HEK293 (cell line): Measurements from ENCODE around the gene PKD2L1.

Experiments
- GLI2 ChIP-seq: fragments of 450-650 bp; formaldehyde crosslinking; IDR thresholded peaks from 2 replicates; pipeline ENCODE4; 2017; ENCODE audit warnings: missing biosample characterization, missing genetic modification characterization, low read depth, borderline replicate concordance
- GLI4 ChIP-seq: fragments of 450-650 bp; formaldehyde crosslinking; IDR thresholded peaks from 2 replicates; pipeline ENCODE4 v1.5.1; 2016; ENCODE audit warnings: missing biosample characterization, missing genetic modification characterization
- HOXA7 ChIP-seq: sonication (generic); formaldehyde crosslinking; IDR thresholded peaks from 2 replicates; pipeline ENCODE4 v1.8.1; 2022; ENCODE audit warnings: missing genetic modification reagents, borderline replicate concordance
- KLF1 ChIP-seq: fragments of 450-650 bp; formaldehyde crosslinking; IDR thresholded peaks from 2 replicates; pipeline ENCODE4 v1.5.1; 2016; ENCODE audit warnings: missing biosample characterization, missing genetic modification characterization
- KLF16 ChIP-seq: fragments of 450-650 bp; formaldehyde crosslinking; IDR thresholded peaks from 2 replicates; pipeline ENCODE4 v1.5.1; 2017; ENCODE audit warnings: missing biosample characterization, missing genetic modification characterization
- MZF1 ChIP-seq: fragments of 450-650 bp; formaldehyde crosslinking; IDR thresholded peaks from 2 replicates; pipeline ENCODE4 v1.5.1; 2017; ENCODE audit warnings: missing biosample characterization, missing genetic modification characterization, borderline replicate concordance
- REPIN1 ChIP-seq: fragments of 450-650 bp; formaldehyde crosslinking; IDR thresholded peaks from 2 replicates; pipeline ENCODE4 v1.5.1; 2017; ENCODE audit warnings: missing biosample characterization, missing genetic modification characterization, low read depth
- SCRT2 ChIP-seq: fragments of 450-650 bp; formaldehyde crosslinking; IDR thresholded peaks from 2 replicates; pipeline ENCODE4 v1.5.1; 2016; ENCODE audit warnings: missing biosample characterization, missing genetic modification characterization
- SP3 ChIP-seq: fragments of 450-650 bp; formaldehyde crosslinking; IDR thresholded peaks from 2 replicates; pipeline ENCODE4 v1.5.1; 2016; ENCODE audit warnings: missing biosample characterization, missing genetic modification characterization
- SP7 ChIP-seq: fragments of 450-650 bp; formaldehyde crosslinking; IDR thresholded peaks from 2 replicates; pipeline ENCODE4 v1.5.1; 2016; ENCODE audit warnings: missing biosample characterization, missing genetic modification characterization
- TRIM28 ChIP-seq: IDR thresholded peaks from 2 replicates; pipeline ENCODE4 v1.6.1; 2011; ENCODE audit warnings: low read length, control low read depth, borderline replicate concordance
- ZNF133 ChIP-seq: fragments of 450-650 bp; formaldehyde crosslinking; IDR thresholded peaks from 2 replicates; pipeline ENCODE4 v1.5.1; 2016; ENCODE audit warnings: missing biosample characterization, missing genetic modification characterization
- ZNF169 ChIP-seq: fragments of 450-650 bp; formaldehyde crosslinking; IDR thresholded peaks from 2 replicates; pipeline ENCODE4 v1.5.1; 2016; ENCODE audit warnings: missing biosample characterization, missing genetic modification characterization
- ZNF174 ChIP-seq: fragments of 450-650 bp; formaldehyde crosslinking; IDR thresholded peaks from 2 replicates; pipeline ENCODE4 v1.5.0; 2017; ENCODE audit warnings: missing biosample characterization, mild to moderate bottlenecking, missing genetic modification characterization
- ZNF404 ChIP-seq: fragments of 450-650 bp; formaldehyde crosslinking; IDR thresholded peaks from 2 replicates; pipeline ENCODE4 v1.5.1; 2017; ENCODE audit warnings: missing biosample characterization, missing genetic modification characterization
- ZNF529 ChIP-seq: fragments of 450-650 bp; formaldehyde crosslinking; IDR thresholded peaks from 2 replicates; pipeline ENCODE4 v1.5.1; 2017; ENCODE audit warnings: missing genetic modification characterization, missing biosample characterization; ENCODE audit not compliant: insufficient replicate concordance
- ZNF544 ChIP-seq: fragments of 450-650 bp; formaldehyde crosslinking; IDR thresholded peaks from 2 replicates; pipeline ENCODE4 v1.5.0; 2017; ENCODE audit warnings: missing biosample characterization, missing genetic modification characterization
- ZNF561 ChIP-seq: fragments of 450-650 bp; IDR thresholded peaks from 2 replicates; pipeline ENCODE4 v1.5.1; 2018; ENCODE audit warnings: missing biosample characterization, missing genetic modification characterization, borderline replicate concordance
- ZNF596 ChIP-seq: fragments of 450-650 bp; IDR thresholded peaks from 2 replicates; pipeline ENCODE4 v1.5.0; 2018; ENCODE audit warnings: missing biosample characterization, mild to moderate bottlenecking, missing genetic modification characterization, moderate library complexity
- ZNF610 ChIP-seq: fragments of 450-650 bp; formaldehyde crosslinking; IDR thresholded peaks from 2 replicates; pipeline ENCODE4 v1.5.1; 2016; ENCODE audit warnings: missing biosample characterization, missing genetic modification characterization, borderline replicate concordance
- ZNF660 ChIP-seq: fragments of 450-650 bp; IDR thresholded peaks from 2 replicates; pipeline ENCODE4 v1.5.1; 2018; ENCODE audit warnings: missing biosample characterization, mild to moderate bottlenecking, missing genetic modification characterization
- ZNF701 ChIP-seq: fragments of 450-650 bp; formaldehyde crosslinking; IDR thresholded peaks from 2 replicates; pipeline ENCODE4 v1.5.1; 2016; ENCODE audit warnings: missing biosample characterization, missing genetic modification characterization
- ZSCAN23 ChIP-seq: fragments of 450-650 bp; formaldehyde crosslinking; IDR thresholded peaks from 2 replicates; pipeline ENCODE4 v1.5.1; 2016; ENCODE audit warnings: missing biosample characterization, missing genetic modification characterization
- TF ChIP-seq, protein P1 (sequence below): fragments of 450-650 bp; formaldehyde crosslinking; IDR thresholded peaks from 2 replicates; pipeline ENCODE4; 2016; ENCODE audit warnings: missing biosample characterization, missing genetic modification characterization
- TF ChIP-seq, protein P2 (sequence below): fragments of 450-650 bp; formaldehyde crosslinking; IDR thresholded peaks from 2 replicates; pipeline ENCODE4 v1.5.1; 2016; ENCODE audit warnings: missing biosample characterization, missing genetic modification characterization
- TF ChIP-seq, protein P3 (sequence below): fragments of 450-650 bp; formaldehyde crosslinking; IDR thresholded peaks from 2 replicates; pipeline ENCODE4 v1.5.1; 2017; ENCODE audit warnings: missing biosample characterization, missing genetic modification characterization
- TF ChIP-seq, protein P4 (sequence below): fragments of 450-650 bp; formaldehyde crosslinking; IDR thresholded peaks from 2 replicates; pipeline ENCODE4 v1.5.1; 2016; ENCODE audit warnings: missing biosample characterization, missing genetic modification characterization
- TF ChIP-seq, protein P5 (sequence below): fragments of 450-650 bp; formaldehyde crosslinking; IDR thresholded peaks from 2 replicates; pipeline ENCODE4 v1.5.1; 2016; ENCODE audit warnings: missing biosample characterization, missing genetic modification characterization
- TF ChIP-seq, protein P6 (sequence below): fragments of 450-650 bp; formaldehyde crosslinking; IDR thresholded peaks from 2 replicates; pipeline ENCODE4 v1.5.1; 2016; ENCODE audit warnings: missing biosample characterization, missing genetic modification characterization
- TF ChIP-seq, protein P7 (sequence below): fragments of 450-650 bp; formaldehyde crosslinking; IDR thresholded peaks from 2 replicates; pipeline ENCODE4 v1.5.1; 2017; ENCODE audit warnings: missing biosample characterization, mild to moderate bottlenecking, missing genetic modification characterization, moderate library complexity

Gene PKD2L1

DNA sequence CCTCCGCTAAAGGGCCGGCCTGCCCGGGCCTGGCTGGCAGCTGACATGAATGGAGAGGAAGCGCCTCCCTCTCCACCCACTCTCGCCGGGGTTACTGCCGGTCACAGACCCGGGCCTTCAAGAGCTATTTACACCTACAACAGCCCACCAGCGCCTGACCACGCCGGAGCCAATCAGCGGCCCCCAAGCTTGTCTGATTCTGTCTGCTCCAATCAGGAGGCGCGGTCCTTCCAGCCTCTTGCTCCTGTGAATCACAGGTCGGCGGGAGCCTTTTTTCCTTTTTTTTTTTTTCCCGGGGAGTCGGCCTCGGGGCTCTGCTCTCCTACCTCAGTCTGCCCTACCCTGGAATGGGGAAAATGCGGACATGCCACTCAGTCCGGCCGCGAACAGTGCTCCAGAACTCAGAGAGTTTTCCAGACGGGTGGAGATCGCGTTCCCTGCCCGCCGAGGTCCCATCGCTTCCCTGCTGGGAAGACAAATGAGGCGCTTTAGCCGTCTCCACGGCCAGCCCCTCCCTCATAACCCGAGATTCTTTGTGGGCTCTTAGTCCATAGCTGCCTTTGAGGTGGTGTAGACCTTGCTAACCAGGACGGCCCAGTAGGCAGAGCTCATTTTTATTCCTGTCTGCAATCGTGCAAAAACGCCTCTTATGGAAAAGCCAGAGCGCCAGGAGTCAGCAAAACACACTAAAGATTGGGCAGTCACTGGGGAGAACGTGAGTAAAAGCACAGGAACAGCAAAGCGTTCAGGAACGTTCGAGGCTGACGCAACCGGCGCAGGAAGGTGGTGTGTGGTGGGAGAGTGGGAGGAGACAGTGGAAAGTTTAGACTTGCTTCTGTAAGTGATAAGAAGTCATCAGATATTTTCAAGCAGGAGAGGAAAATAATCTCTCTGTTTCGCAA lies 43.5 kb upstream of the PKD2L1 start (continued):
- TF ChIP-seq ZNF174 (tag by site-specific recombination) (no peak), ZNF610 (tag by site-specific recombination) (0 out of 2 replicates have a peak, but pooled peaks have one; percentile 60), SP7 (tag by site-specific recombination) (peak; percentile 71), ZNF596 (tag by site-specific recombination) (no peak), GLI2 (tag by site-specific recombination) (no peak), ZSCAN23 (tag by site-specific recombination) (no peak; the same call in 1 of the 2 replicates), KLF1 (tag by site-specific recombination) (peak; percentile 32; the same call in 1 of the 2 replicates), MZF1 (tag by site-specific recombination) (no peak), ZNF660 (tag by site-specific recombination) (peak; percentile 44; the same call in 1 of the 2 replicates), ZNF404 (tag by site-specific recombination) (no peak), SP3 (tag by site-specific recombination) (peak; percentile 59), ZNF169 (tag by site-specific recombination) (no peak), ZNF133 (no peak), ZNF529 (tag by site-specific recombination) (no peak), HOXA7 (CRISPR knock-in tag) (no peak), REPIN1 (tag by site-specific recombination) (no peak), KLF16 (tag by site-specific recombination) (no peak; the same call in 1 of the 2 replicates), ZNF701 (tag by site-specific recombination) (no peak), GLI4 (no peak), ZNF561 (tag by site-specific recombination) (peak; percentile 51), SCRT2 (tag by site-specific recombination) (no peak), ZNF544 (tag by site-specific recombination) (no peak), TRIM28 (peak; percentile 88; the same call in 1 of the 2 replicates)
- TF ChIP-seq, protein P1, sequence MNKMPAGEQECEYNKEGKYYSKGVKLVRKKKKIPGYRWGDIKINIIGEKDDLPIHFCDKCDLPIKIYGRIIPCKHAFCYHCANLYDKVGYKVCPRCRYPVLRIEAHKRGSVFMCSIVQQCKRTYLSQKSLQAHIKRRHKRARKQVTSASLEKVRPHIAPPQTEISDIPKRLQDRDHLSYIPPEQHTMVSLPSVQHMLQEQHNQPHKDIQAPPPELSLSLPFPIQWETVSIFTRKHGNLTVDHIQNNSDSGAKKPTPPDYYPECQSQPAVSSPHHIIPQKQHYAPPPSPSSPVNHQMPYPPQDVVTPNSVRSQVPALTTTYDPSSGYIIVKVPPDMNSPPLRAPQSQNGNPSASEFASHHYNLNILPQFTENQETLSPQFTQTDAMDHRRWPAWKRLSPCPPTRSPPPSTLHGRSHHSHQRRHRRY (tag by site-specific recombination): no peak
- TF ChIP-seq, protein P2, sequence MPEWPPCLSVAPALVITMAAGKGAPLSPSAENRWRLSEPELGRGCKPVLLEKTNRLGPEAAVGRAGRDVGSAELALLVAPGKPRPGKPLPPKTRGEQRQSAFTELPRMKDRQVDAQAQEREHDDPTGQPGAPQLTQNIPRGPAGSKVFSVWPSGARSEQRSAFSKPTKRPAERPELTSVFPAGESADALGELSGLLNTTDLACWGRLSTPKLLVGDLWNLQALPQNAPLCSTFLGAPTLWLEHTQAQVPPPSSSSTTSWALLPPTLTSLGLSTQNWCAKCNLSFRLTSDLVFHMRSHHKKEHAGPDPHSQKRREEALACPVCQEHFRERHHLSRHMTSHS (tag by site-specific recombination): no peak
- TF ChIP-seq, protein P3, sequence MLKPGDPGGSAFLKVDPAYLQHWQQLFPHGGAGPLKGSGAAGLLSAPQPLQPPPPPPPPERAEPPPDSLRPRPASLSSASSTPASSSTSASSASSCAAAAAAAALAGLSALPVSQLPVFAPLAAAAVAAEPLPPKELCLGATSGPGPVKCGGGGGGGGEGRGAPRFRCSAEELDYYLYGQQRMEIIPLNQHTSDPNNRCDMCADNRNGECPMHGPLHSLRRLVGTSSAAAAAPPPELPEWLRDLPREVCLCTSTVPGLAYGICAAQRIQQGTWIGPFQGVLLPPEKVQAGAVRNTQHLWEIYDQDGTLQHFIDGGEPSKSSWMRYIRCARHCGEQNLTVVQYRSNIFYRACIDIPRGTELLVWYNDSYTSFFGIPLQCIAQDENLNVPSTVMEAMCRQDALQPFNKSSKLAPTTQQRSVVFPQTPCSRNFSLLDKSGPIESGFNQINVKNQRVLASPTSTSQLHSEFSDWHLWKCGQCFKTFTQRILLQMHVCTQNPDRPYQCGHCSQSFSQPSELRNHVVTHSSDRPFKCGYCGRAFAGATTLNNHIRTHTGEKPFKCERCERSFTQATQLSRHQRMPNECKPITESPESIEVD: no peak
- TF ChIP-seq, protein P4, sequence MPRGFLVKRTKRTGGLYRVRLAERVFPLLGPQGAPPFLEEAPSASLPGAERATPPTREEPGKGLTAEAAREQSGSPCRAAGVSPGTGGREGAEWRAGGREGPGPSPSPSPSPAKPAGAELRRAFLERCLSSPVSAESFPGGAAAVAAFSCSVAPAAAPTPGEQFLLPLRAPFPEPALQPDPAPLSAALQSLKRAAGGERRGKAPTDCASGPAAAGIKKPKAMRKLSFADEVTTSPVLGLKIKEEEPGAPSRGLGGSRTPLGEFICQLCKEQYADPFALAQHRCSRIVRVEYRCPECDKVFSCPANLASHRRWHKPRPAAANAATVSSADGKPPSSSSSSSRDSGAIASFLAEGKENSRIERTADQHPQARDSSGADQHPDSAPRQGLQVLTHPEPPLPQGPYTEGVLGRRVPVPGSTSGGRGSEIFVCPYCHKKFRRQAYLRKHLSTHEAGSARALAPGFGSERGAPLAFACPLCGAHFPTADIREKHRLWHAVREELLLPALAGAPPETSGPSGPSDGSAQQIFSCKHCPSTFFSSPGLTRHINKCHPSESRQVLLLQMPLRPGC (tag by site-specific recombination): no peak
- TF ChIP-seq, protein P5, sequence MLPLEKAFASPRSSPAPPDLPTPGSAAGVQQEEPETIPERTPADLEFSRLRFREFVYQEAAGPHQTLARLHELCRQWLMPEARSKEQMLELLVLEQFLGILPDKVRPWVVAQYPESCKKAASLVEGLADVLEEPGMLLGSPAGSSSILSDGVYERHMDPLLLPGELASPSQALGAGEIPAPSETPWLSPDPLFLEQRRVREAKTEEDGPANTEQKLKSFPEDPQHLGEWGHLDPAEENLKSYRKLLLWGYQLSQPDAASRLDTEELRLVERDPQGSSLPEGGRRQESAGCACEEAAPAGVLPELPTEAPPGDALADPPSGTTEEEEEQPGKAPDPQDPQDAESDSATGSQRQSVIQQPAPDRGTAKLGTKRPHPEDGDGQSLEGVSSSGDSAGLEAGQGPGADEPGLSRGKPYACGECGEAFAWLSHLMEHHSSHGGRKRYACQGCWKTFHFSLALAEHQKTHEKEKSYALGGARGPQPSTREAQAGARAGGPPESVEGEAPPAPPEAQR (tag by site-specific recombination): no peak
- TF ChIP-seq, protein P6, sequence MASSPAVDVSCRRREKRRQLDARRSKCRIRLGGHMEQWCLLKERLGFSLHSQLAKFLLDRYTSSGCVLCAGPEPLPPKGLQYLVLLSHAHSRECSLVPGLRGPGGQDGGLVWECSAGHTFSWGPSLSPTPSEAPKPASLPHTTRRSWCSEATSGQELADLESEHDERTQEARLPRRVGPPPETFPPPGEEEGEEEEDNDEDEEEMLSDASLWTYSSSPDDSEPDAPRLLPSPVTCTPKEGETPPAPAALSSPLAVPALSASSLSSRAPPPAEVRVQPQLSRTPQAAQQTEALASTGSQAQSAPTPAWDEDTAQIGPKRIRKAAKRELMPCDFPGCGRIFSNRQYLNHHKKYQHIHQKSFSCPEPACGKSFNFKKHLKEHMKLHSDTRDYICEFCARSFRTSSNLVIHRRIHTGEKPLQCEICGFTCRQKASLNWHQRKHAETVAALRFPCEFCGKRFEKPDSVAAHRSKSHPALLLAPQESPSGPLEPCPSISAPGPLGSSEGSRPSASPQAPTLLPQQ (tag by site-specific recombination): peak; percentile 83
- TF ChIP-seq, protein P7, sequence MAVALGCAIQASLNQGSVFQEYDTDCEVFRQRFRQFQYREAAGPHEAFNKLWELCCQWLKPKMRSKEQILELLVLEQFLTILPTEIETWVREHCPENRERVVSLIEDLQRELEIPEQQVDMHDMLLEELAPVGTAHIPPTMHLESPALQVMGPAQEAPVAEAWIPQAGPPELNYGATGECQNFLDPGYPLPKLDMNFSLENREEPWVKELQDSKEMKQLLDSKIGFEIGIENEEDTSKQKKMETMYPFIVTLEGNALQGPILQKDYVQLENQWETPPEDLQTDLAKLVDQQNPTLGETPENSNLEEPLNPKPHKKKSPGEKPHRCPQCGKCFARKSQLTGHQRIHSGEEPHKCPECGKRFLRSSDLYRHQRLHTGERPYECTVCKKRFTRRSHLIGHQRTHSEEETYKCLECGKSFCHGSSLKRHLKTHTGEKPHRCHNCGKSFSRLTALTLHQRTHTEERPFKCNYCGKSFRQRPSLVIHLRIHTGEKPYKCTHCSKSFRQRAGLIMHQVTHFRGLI (tag by site-specific recombination): 0 out of 2 replicates have a peak, but pooled peaks have one; percentile 20
